ENCODE results near the gene OR2M4.
"Not testable (repeated sequence)": the region's sequence is repeated elsewhere in the genome, so short reads cannot be mapped to it uniquely, and the experiment has no call there.

The OR2M4 gene, protein sequence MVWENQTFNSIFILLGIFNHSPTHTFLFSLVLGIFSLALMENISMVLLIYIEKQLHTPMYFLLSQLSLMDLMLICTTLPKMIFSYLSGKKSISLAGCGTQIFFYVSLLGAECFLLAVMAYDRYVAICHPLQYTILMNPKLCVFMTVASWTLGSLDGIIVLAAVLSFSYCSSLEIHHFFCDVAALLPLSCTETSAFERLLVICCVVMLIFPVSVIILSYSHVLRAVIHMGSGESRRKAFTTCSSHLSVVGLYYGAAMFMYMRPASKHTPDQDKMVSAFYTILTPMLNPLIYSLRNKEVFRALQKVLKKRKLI

DNA sequence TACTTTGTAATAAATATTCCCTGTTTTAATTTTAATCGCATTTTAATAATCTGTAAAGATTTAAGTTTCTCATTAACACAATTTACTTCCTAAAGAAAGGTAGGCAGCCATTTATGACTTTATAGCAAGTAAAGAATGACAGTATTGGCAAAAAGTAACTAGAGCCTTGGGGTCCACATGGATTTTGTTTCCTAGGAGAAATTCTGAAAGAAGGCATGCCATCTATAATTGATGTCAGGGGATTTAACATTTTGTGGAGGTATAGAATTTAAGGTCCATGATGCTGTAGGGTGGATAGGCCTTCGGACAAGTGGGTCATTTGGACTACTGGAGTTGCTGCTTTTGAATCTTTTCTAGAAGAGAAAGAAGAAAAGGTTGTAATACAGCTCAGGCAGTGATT, at the start of gene OR2M4:
Gene OR2M4 (plus strand): TSS at position 301 of the 400 bp plus-strand sequence. CDS start 7,512 bp downstream, outside the sequence.
- DNase-seq (ENCODE audit: low read depth) = no peak

DNA sequence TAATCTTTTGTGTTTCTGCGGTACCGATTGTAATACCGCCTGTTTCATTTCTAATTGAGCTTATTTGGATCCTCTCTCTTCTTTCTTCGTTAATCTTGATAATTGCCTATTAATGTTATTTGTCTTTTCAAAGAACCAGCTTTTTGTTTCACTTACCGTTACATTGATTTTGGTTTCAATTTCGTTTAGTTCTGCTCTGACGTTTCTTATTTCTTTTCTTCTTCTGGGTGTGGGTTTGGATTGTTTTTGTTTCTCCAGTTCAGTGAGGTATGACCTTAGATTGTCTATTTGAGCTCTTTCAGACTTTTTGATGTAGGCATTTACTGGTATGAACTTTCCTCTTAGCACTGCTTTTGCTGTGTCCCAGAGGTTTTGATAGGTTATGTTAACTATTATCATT, 47.2 kb upstream of the OR2M4 start:
- no peak for DNase-seq (ENCODE audit: low read depth)

DNA sequence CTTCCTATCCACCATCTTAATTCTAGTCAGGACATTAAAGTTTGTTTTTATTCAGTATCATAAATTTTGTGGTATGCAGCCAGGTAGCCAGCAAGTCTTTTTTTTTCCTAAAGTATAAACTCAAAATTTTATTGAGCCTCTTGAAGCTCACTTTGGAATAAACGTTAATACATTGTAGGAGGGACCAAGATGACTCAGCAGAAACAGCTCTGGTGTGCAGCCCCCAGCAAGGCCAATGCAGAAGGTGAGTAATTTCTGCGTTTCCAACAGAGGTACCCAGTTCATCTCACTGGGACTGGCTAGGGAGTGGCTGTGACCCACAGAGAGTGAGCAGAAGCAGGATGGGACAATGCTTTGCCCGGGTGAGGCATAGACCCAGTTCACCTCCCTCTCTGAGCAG, 43.9 kb upstream of the OR2M4 start:
- no peak for DNase-seq (ENCODE audit: low read depth)

DNA sequence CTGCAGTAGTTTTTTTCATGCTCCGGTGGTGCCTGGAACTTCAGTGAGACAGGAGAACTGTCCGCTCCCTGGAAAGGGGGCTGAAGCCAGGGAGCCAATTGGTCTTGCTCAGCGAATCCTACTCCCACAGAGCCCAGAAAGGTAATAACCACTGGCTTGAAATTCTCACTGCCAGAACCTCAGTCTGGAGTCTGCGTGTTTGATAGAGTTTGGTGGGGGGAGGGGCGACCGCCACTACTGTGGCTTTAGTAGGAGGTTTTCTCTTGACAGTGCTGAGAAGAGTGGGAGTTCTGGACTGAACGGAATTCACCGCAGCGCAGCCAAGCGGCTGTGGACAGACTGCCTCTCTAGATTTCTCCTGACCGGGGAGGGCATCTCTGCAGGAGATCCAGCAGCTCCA, 42.2 kb upstream of the OR2M4 start:
- DNase-seq (ENCODE audit: low read depth) = no peak

DNA sequence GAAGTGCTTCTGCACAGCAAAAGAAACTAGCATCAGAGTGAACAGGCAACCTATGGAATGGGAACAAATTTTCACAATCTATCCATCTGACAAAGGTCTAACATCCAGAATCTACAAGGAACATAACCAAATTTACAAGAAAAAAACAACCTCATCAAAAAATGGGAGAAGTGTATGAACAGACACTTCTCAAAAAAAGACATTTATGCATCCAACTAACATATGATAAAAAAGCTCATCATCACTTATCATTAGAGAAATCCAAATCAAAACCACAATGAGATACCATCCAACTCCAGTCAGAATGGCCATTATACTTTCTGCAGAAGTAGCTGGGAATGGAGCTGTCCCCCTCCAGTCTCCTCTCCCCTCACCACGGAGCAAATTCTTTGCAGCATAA, 37.1 kb upstream of the OR2M4 start:
- no peak for DNase-seq (ENCODE audit: low read depth)

DNA sequence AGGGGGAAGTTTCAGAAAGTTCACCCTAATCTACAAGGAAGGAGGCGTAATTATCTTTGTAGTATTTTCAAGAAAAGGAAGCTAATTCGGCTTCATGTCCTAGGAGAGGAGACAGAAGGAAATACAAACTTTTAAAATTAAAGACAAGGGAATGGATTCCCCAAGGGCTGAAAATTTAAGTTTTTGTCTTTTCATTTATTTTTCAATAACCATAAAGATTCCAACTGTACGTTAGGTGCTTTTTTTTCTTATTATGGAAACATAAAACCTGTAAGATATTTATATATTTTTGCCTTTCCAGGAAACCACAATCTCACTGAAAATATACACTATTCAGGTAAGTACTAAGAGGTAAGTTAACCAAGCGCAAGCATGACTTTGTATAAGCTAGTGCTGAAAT, 34.3 kb upstream of the OR2M4 start, which contains the start of gene OR2M3:
Gene OR2M3 (plus strand): TSS at position 301 of the 400 bp plus-strand sequence. CDS start 5,803 bp downstream, outside the sequence.
- DNase-seq (ENCODE audit: low read depth) = no peak

DNA sequence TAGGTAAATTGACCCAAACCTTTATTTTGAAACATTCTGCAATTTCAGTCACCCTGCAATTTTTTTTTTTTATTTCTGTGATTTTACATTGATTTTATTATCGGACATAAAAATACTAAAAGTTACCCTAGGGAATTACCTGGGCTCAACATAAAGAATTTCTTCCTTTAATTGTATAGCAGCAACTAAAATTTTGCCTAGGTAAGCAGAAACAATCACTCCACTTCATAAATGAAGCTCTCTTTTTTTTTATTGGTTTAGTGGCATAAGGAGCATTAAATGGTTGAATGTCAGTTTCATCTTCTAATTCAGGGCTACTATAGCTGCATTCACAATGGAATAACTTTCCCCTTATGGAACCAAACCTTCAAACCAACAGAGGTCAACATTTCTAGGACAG, 15.3 kb upstream of the OR2M4 start:
- no peak for DNase-seq (ENCODE audit: low read depth)

DNA sequence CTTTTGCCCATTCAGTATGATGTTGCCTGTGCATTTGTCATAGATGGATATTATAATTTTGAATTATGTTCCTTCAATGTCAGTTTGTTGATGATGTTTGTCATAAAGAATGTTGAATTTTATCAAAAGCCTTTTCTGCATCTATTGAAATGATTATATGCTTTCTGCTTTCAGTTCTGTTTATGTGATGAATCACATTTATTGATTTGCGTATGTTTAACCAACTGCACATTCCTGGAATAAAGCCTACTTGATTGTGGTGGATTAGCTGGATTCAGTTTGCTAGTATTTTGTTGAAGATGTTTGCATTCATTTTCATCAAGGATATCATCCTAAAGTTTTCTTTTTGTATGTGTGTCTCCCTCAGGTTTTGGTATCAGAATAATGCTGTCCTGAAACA, 5.7 kb upstream of the OR2M4 start:
- no peak for DNase-seq (ENCODE audit: low read depth)

DNA sequence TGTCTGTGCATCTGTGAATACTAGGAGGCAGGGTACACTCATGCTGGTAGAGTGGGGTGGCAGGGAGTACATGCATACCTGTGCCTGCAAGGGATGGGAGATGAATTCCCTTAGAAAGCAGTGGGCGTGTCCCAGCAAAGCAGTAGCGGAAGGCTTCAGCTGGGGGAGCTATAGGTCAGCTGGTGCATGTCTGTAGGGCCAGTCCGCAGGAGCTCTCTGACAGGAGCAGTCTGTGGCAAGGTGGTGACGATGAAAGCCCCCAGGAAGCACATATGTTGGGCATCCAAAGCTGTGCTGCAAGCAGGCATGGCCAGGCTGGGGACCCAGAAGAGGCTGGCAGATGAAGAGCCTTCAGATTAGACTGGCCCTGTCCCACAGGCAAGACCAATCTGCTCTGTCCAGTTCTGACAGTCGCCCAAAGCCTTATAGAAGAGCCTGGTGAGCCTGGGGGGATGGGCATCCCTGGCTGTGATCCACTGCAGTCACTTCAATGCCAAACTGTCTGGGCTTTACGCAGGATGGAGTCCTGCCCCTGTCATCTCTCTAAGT, 1.8 kb upstream of the OR2M4 start:
- no peak for DNase-seq (ENCODE audit: low read depth)

DNA sequence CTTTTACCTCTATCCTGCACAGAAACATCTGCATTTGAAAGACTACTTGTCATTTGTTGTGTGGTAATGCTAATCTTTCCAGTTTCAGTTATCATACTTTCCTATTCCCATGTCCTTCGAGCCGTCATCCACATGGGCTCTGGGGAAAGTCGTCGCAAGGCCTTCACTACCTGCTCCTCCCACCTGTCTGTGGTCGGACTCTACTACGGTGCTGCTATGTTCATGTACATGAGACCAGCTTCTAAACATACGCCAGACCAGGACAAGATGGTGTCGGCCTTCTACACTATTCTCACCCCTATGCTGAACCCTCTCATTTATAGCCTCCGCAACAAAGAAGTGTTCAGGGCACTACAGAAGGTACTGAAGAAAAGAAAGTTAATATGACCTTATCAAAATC, 8.3 kb downstream of the OR2M4 start:
- DNase-seq (ENCODE audit: low read depth) = no peak

DNA sequence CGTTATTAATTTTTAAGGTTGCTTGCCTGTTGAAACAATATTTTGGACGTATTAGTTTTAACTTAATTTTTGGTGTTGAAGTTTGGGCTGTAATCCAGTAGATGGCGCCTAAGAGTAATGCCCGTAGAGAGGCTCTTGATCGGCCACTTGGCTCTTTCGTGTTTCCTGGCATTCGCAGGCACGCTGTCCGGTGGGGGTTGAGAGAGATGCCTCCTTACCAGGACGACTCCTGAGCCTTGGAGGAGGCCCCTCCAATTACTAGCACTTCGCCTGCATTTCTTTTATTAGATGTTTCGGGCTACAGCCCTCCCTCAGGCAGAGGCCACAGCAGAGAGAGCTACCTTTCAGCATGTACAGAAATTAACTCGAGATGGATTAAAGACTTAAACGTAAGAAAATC, 12.0 kb downstream of the OR2M4 start:
- DNase-seq (ENCODE audit: low read depth) = peak; percentile 1

DNA sequence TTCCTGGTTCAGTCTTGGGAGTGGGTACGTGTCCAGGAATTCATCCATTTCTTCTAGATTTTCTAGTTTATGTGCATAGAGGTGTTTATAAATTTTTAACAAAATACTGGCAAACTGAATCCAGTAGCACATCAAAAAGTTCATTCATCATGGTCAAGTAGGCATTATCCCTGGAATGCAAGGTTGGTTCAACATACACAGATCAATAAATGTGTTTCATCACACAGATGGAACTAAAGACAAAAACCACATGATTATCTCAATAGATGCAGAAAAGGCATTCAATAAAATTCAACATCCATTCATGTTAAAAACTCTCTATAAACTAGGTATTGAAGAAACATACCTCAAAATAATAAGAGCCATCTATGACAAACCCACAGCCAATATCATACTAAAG, 28.1 kb downstream of the OR2M4 start:
- DNase-seq (ENCODE audit: low read depth) = not testable (repeated sequence)

DNA sequence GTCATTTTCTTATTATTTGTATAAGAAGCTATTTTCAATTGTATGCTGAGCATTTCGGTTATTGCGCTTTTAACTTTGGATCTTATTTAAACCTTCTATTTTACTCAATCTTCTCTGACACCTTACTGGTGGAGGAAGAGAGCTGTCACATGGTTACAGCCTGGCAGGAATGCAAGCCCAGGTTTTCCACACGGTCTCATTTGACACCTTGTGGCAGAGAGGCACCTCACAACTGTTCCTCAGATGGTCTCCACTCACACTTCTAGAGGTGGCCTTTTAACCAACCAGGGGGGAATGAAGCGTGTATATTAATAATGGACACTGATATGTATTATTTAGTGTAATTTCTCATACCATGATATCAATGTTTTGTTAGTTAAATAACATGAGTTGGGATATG, 37.0 kb downstream of the OR2M4 start:
- no peak for DNase-seq (ENCODE audit: low read depth)

DNA sequence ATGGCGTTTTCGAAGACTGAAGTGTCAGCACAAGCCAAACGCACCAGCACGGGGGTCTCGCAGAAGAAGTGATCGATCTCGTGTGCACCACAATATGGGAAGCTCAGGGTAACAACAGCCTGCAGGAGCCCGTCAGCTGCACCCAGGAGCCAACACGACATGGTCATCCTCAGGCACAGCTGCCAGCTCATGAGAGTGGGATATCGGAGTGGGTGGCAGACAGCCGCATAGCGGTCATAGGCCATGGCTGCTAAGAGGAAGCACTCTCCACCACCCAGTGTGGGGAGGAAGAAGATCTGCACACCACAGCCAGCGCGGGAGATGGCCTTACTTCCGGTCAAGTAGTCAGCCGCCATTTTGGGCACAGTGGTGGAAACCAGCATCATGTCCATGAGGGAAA, 42.0 kb downstream of the OR2M4 start:
- not testable (repeated sequence) for DNase-seq (ENCODE audit: low read depth)

DNA sequence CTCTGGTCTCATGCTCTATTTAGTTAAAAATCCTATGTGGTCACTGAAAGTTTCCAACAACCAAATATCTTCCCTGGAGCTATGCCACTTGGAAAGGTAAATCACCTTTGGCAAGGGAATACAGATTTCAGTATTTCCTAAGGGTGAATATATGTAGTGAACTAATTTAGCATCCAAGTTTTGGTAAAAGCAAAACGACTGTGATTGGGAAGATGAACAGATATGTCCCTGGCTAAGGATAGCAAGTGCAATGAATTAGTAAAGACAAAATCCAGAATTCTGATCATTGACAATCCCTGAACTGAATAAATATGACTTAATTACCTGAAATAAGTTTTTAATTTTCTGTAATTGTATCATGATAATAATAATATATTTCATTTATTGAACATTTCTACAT, 46.7 kb downstream of the OR2M4 start, which contains the start of gene OR2T33:
Gene OR2T33 (minus strand): TSS at position 101 of the 400 bp plus-strand sequence. CDS start 4,162 bp downstream, outside the sequence.
- no peak for DNase-seq (ENCODE audit: low read depth)

DNA sequence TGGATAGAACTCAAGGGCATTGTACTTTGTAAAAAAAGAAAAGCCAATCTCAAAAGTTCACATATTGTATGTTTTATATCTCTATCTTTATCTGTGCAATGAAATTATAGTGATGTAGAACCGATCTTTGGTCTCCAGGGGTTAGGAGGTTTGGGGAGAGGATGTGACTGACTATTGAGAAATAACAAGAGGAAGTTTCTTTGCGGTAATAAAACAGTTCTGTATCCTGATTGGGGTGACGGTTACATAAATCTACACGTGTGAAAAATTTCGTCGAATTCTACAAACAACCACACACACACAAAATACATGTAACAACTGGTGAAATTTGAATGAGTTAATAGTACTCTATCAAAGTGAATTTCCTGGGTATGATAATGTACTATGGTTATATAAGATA, 57.2 kb downstream of the OR2M4 start:
- DNase-seq (ENCODE audit: low read depth) = no peak

All from activated T-cell treated with anti-CD3 and anti-CD28 coated beads for 1 hour (primary cell).